Lower lobe of right lung (tissue), 2 donors: ENCODE results near the gene KPNA2. TPM values are rescaled to one million over a fixed set of nuclear protein-coding genes. Genes with fewer than 3 reads are reported as not detected.
A peak's percentile ranks its signal among the peaks of the same experiment; 100 is the strongest.
"Not testable (repeated sequence)": the region's sequence is repeated elsewhere in the genome, so short reads cannot be mapped to it uniquely, and the experiment has no call there.

Experiments used
- ATAC-seq, 2 donors: fragments of 200-7000 bp; cut with Tn5 transposase; one replicate each; pipeline ENCODE4 v1.9.1; 2020 to 2022; ENCODE audit warnings: mild to moderate bottlenecking in 2 of 2, moderate library complexity in 2 of 2
- DNase-seq: peaks from one replicate; pipeline ENCODE4 v3.0.0-alpha.2; 2020
- H3K27ac ChIP-seq: fragments of 200-600 bp; one replicate; pipeline ENCODE4 v1.8.0; 2022
- H3K27me3 ChIP-seq: fragments of 200-600 bp; one replicate; pipeline ENCODE4 v1.8.0; 2022; ENCODE audit warnings: low read depth
- H3K36me3 ChIP-seq: fragments of 200-600 bp; one replicate; pipeline ENCODE4 v1.8.0; 2022; ENCODE audit warnings: mild to moderate bottlenecking
- H3K4me1 ChIP-seq: fragments of 200-600 bp; one replicate; pipeline ENCODE4 v1.8.0; 2022
- H3K4me3 ChIP-seq: fragments of 200-600 bp; one replicate; pipeline ENCODE4 v1.8.0; 2022; ENCODE audit warnings: mild to moderate bottlenecking
- H3K9me3 ChIP-seq: fragments of 200-600 bp; one replicate; pipeline ENCODE4 v1.8.0; 2022
- CTCF ChIP-seq: fragments of 200-600 bp; IDR thresholded peaks from one replicate; pipeline ENCODE4 v1.8.0; 2022; ENCODE audit warnings: antibody characterized with exemption, mild to moderate bottlenecking
- intact Hi-C: fragments of 100-400 bp; cut with DNase I; formaldehyde crosslinking; loops from one replicate; pipeline ENCODE4 v1.11.0; 2022
- total RNA-seq: library from RNA; stranded (reverse); fragmentation: NEBNext Ultra II Directional; extraction: Animal tissue kit (Norgen Biotek cat#: 25700); gene quantifications from one replicate; pipeline ENCODE4 v1.2.1, GENCODE V29; 2021
- donor health status: DM: no; HTN: yes; CAD: no; lungs with severe emphysema.

Gene KPNA2
- total RNA-seq, 1 donor from 2014 or later: 23.4 TPM

GRCh38 chr17:68061512-68062313, 26.2 kb downstream of the KPNA2 start:
- H3K27me3 ChIP-seq: no peaks in the 10 kb centered on the region
- ATAC-seq (no peak), DNase-seq (no peak)
- H3K4me1 ChIP-seq: no peaks in the 10 kb centered on the region
- H3K9me3 ChIP-seq: no peaks in the 10 kb centered on the region
- intact Hi-C loops: no loop called here
- H3K27ac ChIP-seq: no peak overlapping the region
- no peak for TF ChIP-seq CTCF
- no peaks in the 10 kb centered on the region for H3K36me3 ChIP-seq
- H3K4me3 ChIP-seq: no peak overlapping the region

- H3K4me3 ChIP-seq, DNase-seq, H3K9me3 ChIP-seq, H3K4me1 ChIP-seq, H3K27me3 ChIP-seq, H3K27ac ChIP-seq, ATAC-seq, H3K36me3 ChIP-seq, intact Hi-C loops: not testable (repeated sequence)
Observed at GRCh38 chr17:68065366-68065765, 29.8 kb downstream of the KPNA2 start.

GRCh38 chr17:68068512-68068911, 33.0 kb downstream of the KPNA2 start:
- ATAC-seq, DNase-seq, H3K36me3 ChIP-seq, H3K4me3 ChIP-seq, H3K27ac ChIP-seq, intact Hi-C loops, H3K9me3 ChIP-seq, H3K4me1 ChIP-seq, H3K27me3 ChIP-seq: not testable (repeated sequence)

- H3K27me3 ChIP-seq, DNase-seq, H3K4me3 ChIP-seq, H3K4me1 ChIP-seq, H3K9me3 ChIP-seq, intact Hi-C loops, H3K36me3 ChIP-seq: not testable (repeated sequence)
- peak; percentile 61 to 79 for ATAC-seq
- H3K27ac ChIP-seq: peak overlapping the region; percentile 33
Observed at GRCh38 chr17:68070582-68071444, 35.3 kb downstream of the KPNA2 start.

GRCh38 chr17:68074279-68074678, 38.7 kb downstream of the KPNA2 start:
- Histone ChIP-seq H3K4me3 (no peak overlapping the region), H3K4me1 (no peaks in the 10 kb centered on the region), H3K9me3 (no peaks in the 10 kb centered on the region), H3K36me3 (no peaks in the 10 kb centered on the region), H3K27ac (no peak overlapping the region), H3K27me3 (no peaks in the 10 kb centered on the region)
- DNase-seq: no peak
- TF ChIP-seq CTCF: no peak
- ATAC-seq: no peak
- intact Hi-C loops: no loop called here

GRCh38 chr17:68075953-68076607, 40.5 kb downstream of the KPNA2 start:
- H3K4me1 ChIP-seq, DNase-seq, H3K4me3 ChIP-seq, H3K9me3 ChIP-seq, ATAC-seq, H3K27ac ChIP-seq, intact Hi-C loops, H3K36me3 ChIP-seq, H3K27me3 ChIP-seq: not testable (repeated sequence)

GRCh38 chr17:68077498-68077897, 42.0 kb downstream of the KPNA2 start:
- intact Hi-C loops, ATAC-seq, DNase-seq, H3K4me3 ChIP-seq, H3K4me1 ChIP-seq, H3K27ac ChIP-seq, H3K36me3 ChIP-seq, H3K27me3 ChIP-seq, H3K9me3 ChIP-seq: not testable (repeated sequence)
